Small intestine (tissue), 7 donors: Measurements from ENCODE around the gene WIPF3. TPM values are rescaled to one million over a fixed set of nuclear protein-coding genes. Genes with fewer than 3 reads are reported as not detected.

Source experiments
- DNase-seq, 2 donors: peaks; one replicate each; pipeline versions ENCODE4 v3.0.0 to v3.0.0-alpha.2; 2013
- FAIRE-seq: peaks from 2 replicates; lab custom pipeline; 2012; peaks lifted over from hg19 to GRCh38; lab: Jason Lieb, UNC
- H3K27ac ChIP-seq, 3 donors: one replicate each; pipeline ENCODE4 v1.5.1; 2013; ENCODE audit warnings: low read length in 2 of 3, mild to moderate bottlenecking in 2 of 3, control low read depth in 1 of 3, inconsistent platforms in 1 of 3, low read depth in 1 of 3, moderate library complexity in 1 of 3
- H3K27me3 ChIP-seq, 3 donors: one replicate each; pipeline ENCODE4 v1.6.1; 2013; ENCODE audit warnings: low read length in 3 of 3, inconsistent platforms in 1 of 3; ENCODE audit not compliant: control insufficient read depth in 3 of 3, insufficient read depth in 3 of 3
- H3K36me3 ChIP-seq, 3 donors: one replicate each; pipeline ENCODE4 v1.6.1; 2013; ENCODE audit warnings: low read length in 3 of 3, inconsistent platforms in 1 of 3, low read depth in 1 of 3, mild to moderate bottlenecking in 1 of 3, moderate library complexity in 1 of 3; ENCODE audit not compliant: control insufficient read depth in 3 of 3, insufficient read depth in 2 of 3
- H3K4me1 ChIP-seq, 3 donors: one replicate each; pipeline ENCODE4 v1.6.1; 2013; ENCODE audit warnings: low read length in 2 of 3, inconsistent platforms in 1 of 3, low read depth in 1 of 3, mild to moderate bottlenecking in 1 of 3, moderate library complexity in 1 of 3; ENCODE audit not compliant: control insufficient read depth in 3 of 3, insufficient read depth in 2 of 3
- H3K4me3 ChIP-seq, 3 donors: one replicate each; pipeline ENCODE4 v1.5.1; 2013; ENCODE audit warnings: low read length in 3 of 3, control low read depth in 1 of 3, inconsistent platforms in 1 of 3, low read depth in 1 of 3, mild to moderate bottlenecking in 1 of 3, moderate library complexity in 1 of 3
- H3K9me3 ChIP-seq, 2 donors: one replicate each; pipeline ENCODE4 v1.6.1; 2013; ENCODE audit warnings: low read depth in 1 of 2, low read length in 1 of 2; ENCODE audit not compliant: control insufficient read depth in 2 of 2, insufficient read depth in 1 of 2
- WGBS, 3 donors: extraction: QIAGEN DNeasy Blood & Tissue Kit; methylation state at CpG; one replicate each; pipeline ENCODE4 v1.1.7; 2013; 5-methylcytosine and 5-hydroxymethylcytosine counted together
- polyA plus RNA-seq, 4 donors: library from polyadenylated mRNA; stranded (reverse) in 3 of 4; unstranded in 1 of 4; fragments of 200-250 nt in 3 of 4; fragments of 120-200 nt in 1 of 4; gene quantifications; one replicate each; pipeline versions ENCODE4 v1.2.1 to v1.2.3, GENCODE V29; 2013
- donor health status: healthy with polysubstance abuse.
- donor health status: control.
- donor health status: control.
- donor health status: Bipolar disorder and iron deficiency.
- donor health status: healthy.

WIPF3 gene
- polyA plus RNA-seq, 4 donors: 1.1 to 28.5 (median 1.7) TPM

GRCh38 chr7:29935111-29935510 is 128.8 kb downstream of the WIPF3 start:
- H3K4me3 ChIP-seq: no peak overlapping the region
- peaks cover 0 to 25% (median 7%) of the 10 kb centered on the region in 3 donors for H3K36me3 ChIP-seq
- no peaks in the 10 kb centered on the region for H3K27me3 ChIP-seq
- H3K4me1 ChIP-seq: no peaks in the 10 kb centered on the region
- FAIRE-seq (no peak), DNase-seq (no peak)
- WGBS, 3 donors: 68 to 93% (median 89%) methylated on average over 2 of the region's 2 CpGs
- peaks cover 0 to 3% of the 10 kb centered on the region in 2 donors for H3K9me3 ChIP-seq
- H3K27ac ChIP-seq: no peak overlapping the region

- Histone ChIP-seq H3K27ac (no peak overlapping the region), H3K4me1 (no peaks in the 10 kb centered on the region), H3K27me3 (no peaks in the 10 kb centered on the region), H3K36me3 (peaks cover 0 to 23% (median 7%) of the 10 kb centered on the region in 3 donors), H3K4me3 (no peak overlapping the region), H3K9me3 (peaks cover 0 to 3% of the 10 kb centered on the region in 2 donors)
- DNase-seq (no peak), FAIRE-seq (no peak)
- 92 to 95% (median 95%) methylated on average over 3 of the region's 3 CpGs for WGBS, 3 donors
These were observed 130.8 kb downstream of the WIPF3 start for GRCh38 chr7:29937132-29937531.

GRCh38 chr7:29940199-29940598 is 133.9 kb downstream of the WIPF3 start:
- no peaks in the 10 kb centered on the region for H3K27me3 ChIP-seq
- peaks cover 0 to 3% of the 10 kb centered on the region in 2 donors for H3K9me3 ChIP-seq
- DNase-seq (no peak), FAIRE-seq (no peak)
- no peak overlapping the region for H3K4me3 ChIP-seq
- H3K4me1 ChIP-seq: no peaks in the 10 kb centered on the region
- 91 to 95% (median 94%) methylated on average over 2 of the region's 2 CpGs for WGBS, 3 donors
- no peak overlapping the region for H3K27ac ChIP-seq
- H3K36me3 ChIP-seq: peaks cover 0 to 33% (median 7%) of the 10 kb centered on the region in 3 donors

- no peak overlapping the region for H3K27ac ChIP-seq
- H3K4me1 ChIP-seq: peaks cover 0 to 3% (median 0%) of the 10 kb centered on the region in 3 donors
- no peak overlapping the region for H3K4me3 ChIP-seq
- peaks cover 0 to 3% of the 10 kb centered on the region in 2 donors for H3K9me3 ChIP-seq
- FAIRE-seq: no peak
- DNase-seq: peak in 1 of 2 donors; percentile 4
- WGBS, 3 donors: 83 to 92% (median 90%) methylated on average over 4 of the region's 4 CpGs
- H3K27me3 ChIP-seq: no peaks in the 10 kb centered on the region
- peaks cover 0 to 44% (median 0%) of the 10 kb centered on the region in 3 donors for H3K36me3 ChIP-seq
These were observed 139.0 kb downstream of the WIPF3 start for GRCh38 chr7:29945259-29945809.

GRCh38 chr7:29946428-29947186 is 140.3 kb downstream of the WIPF3 start:
- peak in 1 of 2 donors; percentile 9 for DNase-seq
- FAIRE-seq: no peak
- Histone ChIP-seq H3K9me3 (peaks cover 0 to 13% of the 10 kb centered on the region in 2 donors), H3K27me3 (no peaks in the 10 kb centered on the region), H3K36me3 (peaks cover 0 to 52% (median 0%) of the 10 kb centered on the region in 3 donors), H3K27ac (no peak overlapping the region), H3K4me3 (no peak overlapping the region), H3K4me1 (peaks cover 0 to 3% (median 0%) of the 10 kb centered on the region in 3 donors)
- 80 to 86% (median 83%) methylated on average over 5 of the region's 5 CpGs for WGBS, 3 donors

GRCh38 chr7:29948587-29948986 is 142.3 kb downstream of the WIPF3 start:
- H3K4me1 ChIP-seq: peaks cover 0 to 3% (median 0%) of the 10 kb centered on the region in 3 donors
- H3K36me3 ChIP-seq: peaks cover 0 to 51% (median 0%) of the 10 kb centered on the region in 3 donors
- FAIRE-seq: no peak
- H3K4me3 ChIP-seq: no peak overlapping the region
- H3K9me3 ChIP-seq: peaks cover 0 to 13% of the 10 kb centered on the region in 2 donors
- WGBS, 3 donors: 75 to 79% (median 78%) methylated on average over 2 of the region's 2 CpGs
- H3K27me3 ChIP-seq: no peaks in the 10 kb centered on the region
- no peak for DNase-seq
- H3K27ac ChIP-seq: no peak overlapping the region

GRCh38 chr7:29950480-29950879 is 144.2 kb downstream of the WIPF3 start:
- 90 to 93% (median 91%) methylated on average over 8 of the region's 8 CpGs for WGBS, 3 donors
- peaks cover 0 to 44% (median 0%) of the 10 kb centered on the region in 3 donors for H3K36me3 ChIP-seq

GRCh38 chr7:29951206-29951605 is 144.9 kb downstream of the WIPF3 start:
- no peak for DNase-seq
- peaks cover 0 to 42% (median 0%) of the 10 kb centered on the region in 3 donors for H3K36me3 ChIP-seq
- FAIRE-seq: no peak
- peaks cover 0 to 13% of the 10 kb centered on the region in 2 donors for H3K9me3 ChIP-seq
- no peak overlapping the region for H3K4me3 ChIP-seq
- H3K27ac ChIP-seq: no peak overlapping the region
- no peaks in the 10 kb centered on the region for H3K4me1 ChIP-seq
- 92 to 98% (median 93%) methylated on average over 8 of the region's 8 CpGs for WGBS, 3 donors
- H3K27me3 ChIP-seq: no peaks in the 10 kb centered on the region

More at GRCh38 chr7:29950480-29950879, 144.2 kb downstream of the WIPF3 start:
- peaks cover 0 to 13% of the 10 kb centered on the region in 2 donors for H3K9me3 ChIP-seq
- H3K4me1 ChIP-seq: peaks cover 0 to 3% (median 0%) of the 10 kb centered on the region in 3 donors
- H3K27me3 ChIP-seq: no peaks in the 10 kb centered on the region
- no peak overlapping the region for H3K4me3 ChIP-seq
- H3K27ac ChIP-seq: no peak overlapping the region
- DNase-seq (no peak), FAIRE-seq (no peak)
